ENCODE measurements around the gene GOLGA6D. TPM values are rescaled to one million over a fixed set of nuclear protein-coding genes. Genes with fewer than 3 reads are reported as not detected.
"Not testable (repeated sequence)": the region's sequence is repeated elsewhere in the genome, so short reads cannot be mapped to it uniquely, and the experiment has no call there.

Gene GOLGA6D
- not detected for total RNA-seq

DNA sequence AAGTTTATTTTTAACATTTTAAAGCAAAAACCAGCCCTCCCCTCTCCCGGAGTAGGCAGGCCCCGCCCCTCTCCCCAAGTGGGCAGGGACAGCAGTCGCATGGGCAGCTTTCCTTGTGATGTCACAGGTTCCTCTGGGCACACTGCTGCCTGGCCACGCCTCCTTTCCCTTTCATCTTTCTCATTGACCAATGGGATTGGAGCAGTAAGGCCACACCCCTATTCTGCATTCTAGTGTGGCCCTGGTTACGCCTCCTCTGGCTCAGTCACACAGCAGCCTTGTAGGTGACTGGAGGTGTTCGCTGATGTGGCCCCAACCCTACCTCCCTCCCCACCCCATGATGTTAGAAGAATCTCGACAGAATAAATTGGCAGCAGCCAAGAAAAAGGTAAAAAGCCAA is at the start of gene GOLGA6D:
Gene GOLGA6D (plus strand): TSS at position 264 of the 400 bp plus-strand sequence. CDS start 41 bp downstream, at position 305.
- H3K4me1 ChIP-seq; H3K27me3 ChIP-seq; H3K36me3 ChIP-seq; H3K4me3 ChIP-seq; H3K9me3 ChIP-seq; intact Hi-C loops (cut with DNase I; ENCODE audit: low total_unique reads); DNase-seq; H3K27ac ChIP-seq: not testable (repeated sequence)

DNA sequence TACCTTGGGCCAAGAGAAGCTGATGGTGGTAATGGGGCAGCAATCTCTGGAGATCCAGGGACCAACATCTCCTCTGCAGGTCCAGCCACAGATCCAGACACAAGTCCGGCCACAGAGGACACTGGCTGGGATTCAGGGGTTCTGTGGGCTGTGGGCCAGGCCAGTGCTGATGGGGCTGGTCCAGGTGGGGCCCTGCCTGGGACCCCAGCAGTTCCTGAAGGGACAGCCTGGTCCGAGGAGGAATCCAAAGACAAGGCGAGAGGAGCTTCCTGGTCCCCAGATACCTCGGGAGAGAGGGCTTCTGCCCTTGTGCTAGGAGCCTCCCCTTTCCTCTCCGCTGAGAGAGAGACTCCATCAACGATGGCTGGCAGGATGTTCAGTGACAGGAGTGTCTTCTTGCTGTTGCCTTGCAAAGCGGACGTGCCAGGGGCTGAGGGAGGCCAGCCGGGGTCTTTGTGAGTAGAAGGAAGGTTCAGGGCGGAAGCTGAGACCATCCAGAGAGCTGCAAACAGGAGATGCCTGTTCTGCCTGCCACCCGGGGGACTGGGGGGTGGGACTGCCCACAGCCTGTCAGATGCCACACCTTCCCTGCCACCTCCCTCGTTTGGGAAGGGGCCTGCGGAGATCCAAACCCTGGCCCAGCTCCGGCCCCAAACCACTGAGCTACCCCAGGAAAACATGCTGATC is 49.0 kb upstream of the GOLGA6D start:
- no peaks in the 10 kb centered on the region for H3K36me3 ChIP-seq
- no peak overlapping the region for H3K4me3 ChIP-seq
- no peaks in the 10 kb centered on the region for H3K27me3 ChIP-seq
- no peak overlapping the region for H3K27ac ChIP-seq
- no peaks in the 10 kb centered on the region for H3K9me3 ChIP-seq
- DNase-seq: no peak
- H3K4me1 ChIP-seq: no peaks in the 10 kb centered on the region
- intact Hi-C loops (cut with DNase I; ENCODE audit: low total_unique reads): no loop called here
- TF ChIP-seq CTCF (IDR thresholded peaks at IDR 0.05) (no peak), POLR2A (IDR thresholded peaks at IDR 0.05) (no peak)

GRCh38 chr15:75234191-75234810 is 48.3 kb upstream of the GOLGA6D start:
- Histone ChIP-seq H3K36me3 (no peaks in the 10 kb centered on the region), H3K4me3 (no peak overlapping the region), H3K27me3 (no peaks in the 10 kb centered on the region), H3K4me1 (no peaks in the 10 kb centered on the region), H3K27ac (no peak overlapping the region), H3K9me3 (no peaks in the 10 kb centered on the region)
- TF ChIP-seq POLR2A (IDR thresholded peaks at IDR 0.05) (no peak), CTCF (IDR thresholded peaks at IDR 0.05) (no peak)
- peak in 1 of 2 donors; percentile 7 for DNase-seq
- intact Hi-C loops (cut with DNase I; ENCODE audit: low total_unique reads): no loop called here

GRCh38 chr15:75235051-75235673 is 47.5 kb upstream of the GOLGA6D start:
- peak in 1 of 2 donors; percentile 5 for DNase-seq
- Histone ChIP-seq H3K27ac (no peak overlapping the region), H3K4me3 (no peak overlapping the region), H3K4me1 (no peaks in the 10 kb centered on the region), H3K27me3 (no peaks in the 10 kb centered on the region), H3K36me3 (no peaks in the 10 kb centered on the region), H3K9me3 (no peaks in the 10 kb centered on the region)
- intact Hi-C loops (cut with DNase I; ENCODE audit: low total_unique reads): no loop called here
- TF ChIP-seq CTCF (IDR thresholded peaks at IDR 0.05) (no peak), POLR2A (IDR thresholded peaks at IDR 0.05) (no peak)

DNA sequence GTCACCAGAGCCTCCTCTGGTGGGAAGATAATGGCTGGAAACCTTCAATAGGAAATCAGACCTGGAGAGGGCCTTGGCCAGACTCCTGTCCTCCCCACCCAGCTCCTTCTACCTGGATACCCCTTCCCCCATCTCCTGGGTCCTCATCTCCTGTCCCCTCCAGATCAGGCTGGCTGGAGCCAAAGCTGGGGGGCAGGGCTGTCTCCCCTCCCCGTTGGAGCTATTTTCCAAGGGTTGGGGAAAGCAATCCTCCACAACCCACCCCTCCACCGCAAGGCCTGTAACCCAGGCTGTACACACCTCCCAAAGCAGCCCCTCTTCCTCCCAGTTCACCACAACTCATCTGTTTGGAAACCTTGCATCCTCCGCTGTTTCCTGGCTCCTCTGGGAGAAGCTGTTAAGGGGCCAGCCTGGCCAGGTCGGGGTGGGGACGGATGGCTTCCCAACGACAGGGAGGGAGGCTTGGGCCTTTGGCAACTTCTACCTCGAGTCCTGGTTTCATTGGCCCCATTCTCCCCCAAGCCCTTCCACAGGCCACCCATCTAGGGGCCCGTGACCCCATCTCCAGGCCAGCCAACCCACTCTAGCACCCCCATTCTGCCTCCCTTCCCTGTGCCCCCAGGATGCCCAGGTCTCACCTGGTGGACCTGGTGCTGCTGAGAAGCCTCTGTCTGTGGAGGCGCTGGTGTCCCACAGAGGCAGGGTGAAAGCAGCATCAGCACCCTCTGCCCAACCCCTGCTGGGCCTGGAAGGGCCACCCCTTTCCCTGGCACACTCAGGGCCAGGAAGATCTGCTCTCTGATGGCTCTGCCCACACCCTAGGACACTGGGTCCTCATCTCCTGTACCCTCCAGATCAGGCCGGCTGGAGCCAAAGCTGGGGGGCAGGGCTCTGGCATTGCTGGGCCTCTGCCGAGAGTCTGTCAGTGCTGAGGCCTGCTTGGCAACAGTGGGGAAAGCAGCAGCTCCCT is 46.6 kb upstream of the GOLGA6D start:
- DNase-seq: peak in 1 of 2 donors; percentile 7
- TF ChIP-seq POLR2A (IDR thresholded peaks at IDR 0.05) (no peak), CTCF (IDR thresholded peaks at IDR 0.05) (no peak)
- H3K4me1 ChIP-seq: no peaks in the 10 kb centered on the region
- no peak overlapping the region for H3K27ac ChIP-seq
- H3K27me3 ChIP-seq: no peaks in the 10 kb centered on the region
- H3K9me3 ChIP-seq: no peaks in the 10 kb centered on the region
- H3K4me3 ChIP-seq: no peak overlapping the region
- H3K36me3 ChIP-seq: no peaks in the 10 kb centered on the region
- intact Hi-C loops (cut with DNase I; ENCODE audit: low total_unique reads): no loop called here

All from uterus (tissue), 4 donors.